Epidermal melanocyte (primary cell): ENCODE data around the gene OBSL1.
A peak's percentile ranks its signal among the peaks of the same experiment; 100 is the strongest.

ENCODE experiments used
- DNase-seq: peaks from one replicate; pipeline ENCODE4 v3.0.0; 2011; ENCODE audit warnings: low spot score; ENCODE audit not compliant: insufficient read length

OBSL1 gene

GRCh38 chr2:219571311-219572236 is at the start of gene OBSL1:
Gene OBSL1 (minus strand): TSS chr2:219571539. CDS start chr2:219571232, 307 bp downstream.
- DNase-seq: peak; percentile 79

DNA sequence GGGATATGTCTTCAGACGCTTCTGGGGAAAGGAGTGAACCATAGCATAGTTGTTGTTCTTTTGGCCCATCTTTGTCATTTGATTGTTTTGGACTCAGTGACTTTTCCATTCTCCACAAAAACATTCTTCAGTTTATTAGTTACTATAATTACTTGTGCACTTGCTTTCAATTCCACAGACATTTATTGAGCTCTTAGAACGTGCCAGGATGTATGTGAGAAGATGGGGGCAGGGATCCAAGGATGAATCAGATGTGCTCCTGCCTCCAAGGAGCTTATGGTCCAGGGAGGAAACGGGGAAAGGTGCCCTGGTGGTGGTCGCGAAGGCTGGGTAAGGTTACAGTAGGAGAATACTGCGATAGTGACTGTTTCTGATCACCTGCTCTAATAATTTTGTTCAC is 49.2 kb upstream of the OBSL1 start:
- no peak for DNase-seq

DNA sequence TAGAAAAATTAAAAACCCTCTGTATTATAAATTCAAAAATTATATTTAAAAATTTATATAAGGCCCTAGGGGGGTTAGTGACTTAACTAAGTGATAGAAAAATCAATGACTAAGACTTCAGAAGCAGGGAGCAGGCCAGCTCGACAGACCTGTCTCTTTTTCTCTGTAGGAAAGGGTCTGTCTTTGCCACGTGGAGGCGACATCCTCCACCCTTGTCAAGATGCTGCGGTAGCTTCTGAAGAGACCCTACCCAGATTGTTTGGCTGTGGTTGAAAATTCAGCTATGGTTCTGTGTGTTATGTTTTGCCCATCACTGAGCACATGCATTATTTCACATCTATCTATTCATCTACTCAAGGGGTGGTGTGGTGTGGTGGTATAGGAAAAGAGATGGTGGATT is 47.9 kb upstream of the OBSL1 start:
- no peak for DNase-seq

- DNase-seq: no peak
Measured at GRCh38 chr2:219618733-219619122, 47.4 kb upstream of the OBSL1 start.

GRCh38 chr2:219616550-219616949 is 45.2 kb upstream of the OBSL1 start:
- no peak for DNase-seq

- DNase-seq: no peak
Measured at GRCh38 chr2:219615894-219616293, 44.6 kb upstream of the OBSL1 start.

- DNase-seq: no peak
Measured at GRCh38 chr2:219615036-219615435, 43.7 kb upstream of the OBSL1 start.

DNA sequence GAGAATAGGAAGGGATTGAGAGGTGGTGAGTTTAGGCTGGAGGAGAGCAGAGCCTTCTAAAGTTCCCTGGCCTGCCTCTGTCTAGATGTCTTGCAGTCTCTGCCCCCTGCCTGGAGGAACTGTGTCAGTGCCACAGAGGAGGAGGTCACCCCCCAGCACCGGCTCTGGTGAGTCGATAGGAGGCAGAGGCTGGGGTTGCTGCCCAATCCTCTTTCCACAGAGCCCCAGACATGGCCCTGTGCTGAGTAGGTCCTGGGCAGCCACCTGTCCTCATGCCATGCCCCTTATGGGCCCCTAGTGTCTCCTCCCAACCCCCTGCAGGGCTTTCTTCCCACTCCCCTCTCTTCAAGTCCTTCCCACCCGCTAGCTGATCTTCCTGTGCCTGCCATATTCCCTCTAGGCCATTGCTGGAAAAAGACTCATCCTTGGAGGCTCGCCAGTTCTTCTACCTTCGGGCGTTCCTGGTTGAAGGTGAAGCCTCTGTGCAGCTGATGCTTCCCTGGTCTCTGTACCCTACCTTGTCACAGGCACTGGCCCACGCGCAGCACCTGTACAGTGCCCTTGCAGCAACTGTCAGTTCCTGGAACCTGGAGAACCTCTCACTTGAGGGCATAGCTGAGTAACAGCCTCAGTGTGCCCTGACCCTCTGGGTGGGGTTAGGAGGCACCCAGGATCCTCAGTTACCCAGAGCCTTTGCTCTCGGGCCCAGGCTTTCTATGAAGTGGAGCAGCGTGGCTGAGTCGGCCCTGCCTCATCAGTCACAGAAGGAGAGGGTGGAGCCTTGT is 42.9 kb upstream of the OBSL1 start:
- DNase-seq: no peak

GRCh38 chr2:219613461-219614070 is 42.2 kb upstream of the OBSL1 start:
- DNase-seq: no peak

GRCh38 chr2:219612577-219613286 is 41.4 kb upstream of the OBSL1 start:
- DNase-seq: no peak

DNA sequence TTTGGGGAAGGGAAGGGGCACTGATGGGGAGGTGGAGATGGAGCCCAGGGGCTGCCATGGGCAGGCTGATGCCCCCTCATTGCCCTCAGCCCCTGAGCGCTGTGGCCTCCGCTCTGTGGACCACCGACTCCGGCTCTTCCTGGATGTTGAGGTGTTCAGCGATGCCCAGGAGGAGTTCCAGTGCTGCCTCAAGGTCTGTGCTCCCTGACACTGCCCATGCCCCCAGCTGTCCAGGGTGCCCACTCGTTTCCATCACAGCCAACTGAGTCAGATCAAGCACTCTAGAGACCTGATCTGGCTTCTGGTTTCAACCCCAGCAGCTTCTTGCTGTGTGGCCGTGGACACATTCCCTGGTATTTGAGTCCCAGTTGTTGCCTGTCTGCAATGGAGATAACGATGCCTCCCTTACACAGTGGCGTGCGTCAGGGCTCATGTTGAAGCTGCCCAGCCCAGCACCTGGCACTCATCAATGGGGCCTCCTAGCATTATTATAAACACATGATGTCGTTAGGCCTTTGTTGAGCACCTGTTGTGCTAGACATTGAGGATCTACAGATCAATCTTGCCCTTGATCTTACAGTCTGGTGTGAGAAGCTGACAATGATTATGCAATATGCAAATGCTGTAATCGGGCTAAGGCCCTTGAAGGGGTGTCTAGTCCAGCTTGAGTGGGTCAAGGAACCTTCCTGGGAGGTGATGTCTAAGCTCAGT is 40.7 kb upstream of the OBSL1 start:
- DNase-seq: no peak

DNA sequence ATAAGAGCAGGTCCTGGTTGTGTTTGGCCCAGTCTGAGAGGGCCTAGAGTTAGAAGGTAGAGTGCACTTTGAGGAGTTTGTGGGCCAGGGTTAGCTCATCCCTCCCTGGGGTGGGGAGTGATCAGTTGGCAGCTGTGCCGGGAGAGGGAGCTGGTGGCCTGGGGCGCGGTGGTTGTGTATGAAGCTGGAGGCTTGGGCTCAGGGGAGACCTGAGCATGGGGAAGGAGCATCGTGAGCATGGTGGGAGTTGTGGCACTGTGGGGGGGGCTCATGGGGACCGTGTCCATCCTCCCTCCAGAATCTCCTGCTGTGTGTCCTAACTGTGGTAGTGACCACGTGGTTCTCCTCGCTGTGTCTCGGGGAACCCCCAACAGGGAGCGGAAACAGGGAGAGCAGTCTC is 40.0 kb upstream of the OBSL1 start:
- DNase-seq: no peak

DNA sequence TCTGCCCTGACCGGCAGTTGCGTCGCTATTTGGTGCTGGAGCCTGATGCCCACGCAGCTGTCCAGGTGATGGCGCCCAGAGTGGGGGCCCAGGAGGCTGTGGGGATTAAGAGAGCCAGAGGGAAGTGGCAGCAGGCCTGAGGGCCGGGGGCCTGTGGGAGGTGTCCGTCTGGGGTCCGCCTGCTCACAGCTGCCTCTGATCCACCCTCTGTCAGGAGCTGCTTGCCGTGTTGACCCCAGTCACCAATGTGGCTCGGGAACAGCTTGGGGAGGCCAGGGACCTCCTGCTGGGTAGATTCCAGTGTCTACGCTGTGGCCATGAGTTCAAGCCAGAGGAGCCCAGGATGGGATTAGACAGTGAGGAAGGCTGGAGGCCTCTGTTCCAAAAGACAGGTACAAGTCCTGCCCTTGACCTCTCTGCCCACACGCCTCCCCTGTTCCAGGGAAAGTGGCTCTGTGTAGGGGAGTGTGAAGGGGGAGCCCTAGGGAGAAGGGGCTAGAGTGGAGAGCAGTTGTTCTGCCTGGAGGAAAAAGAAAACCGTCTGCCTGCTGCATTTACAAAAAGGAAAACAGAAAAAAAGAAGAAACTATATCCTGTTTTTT is 37.9 kb upstream of the OBSL1 start:
- DNase-seq: no peak

- DNase-seq: no peak
Measured at GRCh38 chr2:219608399-219608964, 37.1 kb upstream of the OBSL1 start.

DNA sequence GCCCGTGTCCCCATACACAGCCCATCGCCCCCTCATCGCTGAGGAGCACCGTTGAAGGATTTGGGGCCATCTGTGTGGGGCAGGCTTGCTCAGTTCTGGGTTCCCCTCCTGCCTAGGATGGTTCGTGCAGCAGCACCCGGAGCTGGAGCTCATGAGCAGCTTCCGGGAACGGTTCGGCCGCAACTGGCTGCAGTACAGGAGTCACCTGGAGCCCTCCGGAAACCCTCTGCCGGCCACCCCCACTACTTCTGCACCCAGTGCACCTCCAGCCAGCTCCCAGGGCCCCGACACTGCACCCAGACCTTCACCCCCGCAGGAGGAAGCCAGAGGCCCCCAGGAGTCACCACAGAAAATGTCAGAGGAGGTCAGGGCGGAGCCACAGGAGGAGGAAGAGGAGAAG is 36.6 kb upstream of the OBSL1 start:
- no peak for DNase-seq

GRCh38 chr2:219605607-219605954 is 34.2 kb upstream of the OBSL1 start:
- no peak for DNase-seq

- DNase-seq: no peak
Measured at GRCh38 chr2:219603771-219604170, 32.4 kb upstream of the OBSL1 start.

GRCh38 chr2:219598308-219599078 is 27.2 kb upstream of the OBSL1 start:
- DNase-seq: no peak

DNA sequence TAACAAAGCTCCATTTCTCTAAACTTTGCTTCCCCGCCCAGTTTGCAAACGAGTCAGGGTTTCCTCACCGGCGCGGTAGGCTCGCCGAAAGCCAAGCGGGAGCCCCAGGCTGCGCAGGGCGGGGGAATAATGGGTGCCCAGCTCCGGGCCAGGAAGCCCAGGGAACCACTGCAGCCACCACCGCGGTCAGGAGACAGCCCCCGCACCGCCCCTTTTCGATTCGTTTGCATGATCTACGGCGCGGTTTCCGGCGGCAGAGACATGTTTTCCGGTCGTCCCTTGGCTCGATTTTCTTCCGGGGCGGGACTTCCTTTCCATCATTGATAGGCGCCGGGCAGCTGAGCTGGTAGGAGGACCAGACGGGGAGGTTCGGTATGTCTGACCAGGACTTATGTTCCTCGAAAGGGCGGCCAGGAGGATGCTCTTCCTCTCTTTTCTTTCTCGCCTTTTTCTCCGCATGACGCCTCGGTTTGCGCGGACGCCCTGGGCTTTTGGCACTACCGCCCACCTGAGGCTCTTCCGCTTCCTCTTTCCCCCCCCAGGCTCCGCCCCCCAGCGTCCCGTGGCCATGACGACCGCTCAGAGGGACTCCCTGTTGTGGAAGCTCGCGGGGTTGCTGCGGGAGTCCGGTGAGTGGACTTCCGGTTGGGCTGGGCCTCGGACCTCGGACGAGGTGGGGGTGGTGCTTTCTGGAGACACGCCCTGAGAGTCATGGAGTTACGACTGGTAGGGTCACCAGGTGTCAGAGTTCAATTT is 26.4 kb upstream of the OBSL1 start, which contains the start of gene STK11IP:
TSS of gene STK11IP (plus strand) at position 306 of the 756 bp plus-strand sequence. CDS start at position 569, 263 bp downstream.
- DNase-seq: peak; percentile 99
